NCI-H2171 treated with DMSO at 0.1 percent for 48 hours (cell line): ENCODE results near the gene COX7B2.

Experiments
- DNase-seq: peaks from one replicate; lab custom pipeline; 2025; lab: John Stamatoyannopoulos, UW

COX7B2 gene

DNA sequence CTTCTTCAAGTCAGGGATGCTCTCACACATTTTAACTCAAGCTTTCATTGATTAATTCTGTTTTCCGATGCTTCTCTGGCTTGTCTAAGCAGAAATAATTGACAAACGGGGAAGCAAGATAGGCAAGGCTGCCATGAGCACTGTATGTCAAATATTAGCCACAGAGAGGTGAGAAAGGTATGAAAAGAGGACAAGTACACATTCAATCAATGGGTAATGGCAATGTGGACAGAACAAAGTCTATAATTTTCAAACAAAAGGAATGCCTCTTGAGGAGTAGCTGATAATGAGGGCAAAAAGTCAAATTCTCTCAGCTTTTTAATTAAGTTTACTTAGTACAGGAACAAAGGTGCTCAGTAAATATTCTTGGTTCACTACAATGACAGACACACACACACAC, 19.6 kb downstream of the COX7B2 start:
- DNase-seq = no peak

DNA sequence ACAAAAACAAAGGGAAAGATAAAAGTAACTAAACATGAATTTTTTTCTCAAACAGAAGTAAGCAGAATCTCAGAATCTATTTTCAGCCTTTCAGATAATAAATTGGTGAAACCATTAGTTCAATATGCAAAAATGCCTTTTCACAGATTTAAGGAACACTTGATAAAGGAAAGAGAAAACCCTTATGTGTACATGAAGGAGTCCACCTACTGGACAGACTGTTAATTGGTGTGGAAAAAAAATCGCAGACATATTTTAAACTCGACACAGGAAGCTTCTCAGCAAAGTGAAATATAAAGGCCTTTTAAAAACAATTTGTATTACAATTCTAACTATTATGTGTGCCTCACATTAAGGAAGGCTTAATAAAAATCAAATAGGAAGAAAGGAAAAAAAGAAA, 22.3 kb downstream of the COX7B2 start:
- no peak for DNase-seq

DNA sequence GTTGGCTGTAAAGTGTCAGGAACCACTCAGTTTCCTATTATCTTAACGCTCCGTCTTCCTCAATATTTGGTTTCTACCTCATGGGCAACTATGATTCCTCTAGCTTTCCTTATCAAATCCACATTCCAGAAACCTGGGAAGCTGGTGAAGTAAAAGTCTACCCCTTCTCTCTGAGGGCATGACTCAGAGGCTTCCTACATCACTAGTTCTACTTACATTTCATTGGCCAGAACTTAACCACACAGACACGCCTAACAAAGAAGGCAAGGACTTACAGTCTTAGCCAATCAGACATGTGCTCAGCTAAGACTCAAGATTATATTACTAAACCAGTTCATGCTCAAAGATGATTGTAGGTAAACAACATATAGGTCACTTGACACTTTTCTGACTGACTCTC, 30.4 kb downstream of the COX7B2 start:
- no peak for DNase-seq

DNA sequence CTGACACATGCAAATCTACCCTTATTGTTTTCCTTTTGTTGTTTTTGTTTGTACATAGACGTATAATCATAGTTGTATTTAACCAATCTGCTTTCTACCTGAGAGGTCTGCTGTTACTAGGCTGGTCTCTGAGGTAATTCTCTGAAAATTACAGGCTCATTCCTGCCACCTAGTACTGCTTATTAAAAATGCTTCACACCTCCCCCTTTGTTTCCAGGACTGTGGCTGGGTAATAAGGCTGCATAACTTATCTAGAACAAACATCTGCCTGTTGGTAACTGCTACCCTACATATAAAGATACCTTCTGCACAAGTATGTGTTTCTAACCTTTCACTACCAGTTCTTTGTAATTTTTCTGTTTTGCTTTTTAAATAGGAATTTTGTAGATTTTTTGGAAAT, 34.2 kb downstream of the COX7B2 start:
- peak; percentile 46 for DNase-seq

DNA sequence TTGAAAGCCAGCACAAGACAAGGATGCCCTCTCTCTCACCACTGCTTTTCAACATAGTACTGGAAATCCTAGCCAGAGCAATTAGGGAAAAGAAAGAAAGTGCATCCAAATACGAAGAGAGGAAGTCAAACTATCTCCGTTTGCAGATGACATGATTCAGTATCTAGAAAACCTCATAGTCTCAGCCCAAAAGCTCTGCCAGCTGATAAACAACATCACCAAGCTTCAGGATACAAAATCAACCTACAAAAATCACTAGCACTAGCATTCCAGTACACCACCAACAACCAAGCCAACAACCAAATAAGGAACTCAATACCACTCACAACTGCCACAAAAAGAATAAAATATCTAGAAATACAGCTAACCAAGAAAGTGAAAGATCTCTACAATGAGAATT, 38.6 kb downstream of the COX7B2 start:
- DNase-seq = no peak

DNA sequence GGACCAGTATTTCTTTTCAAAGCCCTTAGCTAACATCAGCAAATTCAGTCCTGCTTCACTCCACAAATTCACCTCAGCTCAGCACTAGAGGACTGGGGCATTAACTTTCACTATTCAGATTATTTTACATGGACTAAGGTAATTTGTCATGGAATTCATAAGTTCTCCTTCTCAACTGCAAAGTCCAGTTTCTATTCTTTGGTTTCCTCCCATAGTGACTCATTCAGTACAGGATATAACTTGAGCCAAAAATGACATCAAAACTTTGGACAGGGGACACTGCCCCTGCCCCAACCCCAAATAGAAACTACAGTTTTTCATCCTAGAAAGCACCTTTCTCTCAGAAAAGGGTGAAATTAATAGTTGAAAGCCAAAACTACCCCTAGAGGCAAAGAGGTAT, 52.7 kb downstream of the COX7B2 start:
- no peak for DNase-seq

DNA sequence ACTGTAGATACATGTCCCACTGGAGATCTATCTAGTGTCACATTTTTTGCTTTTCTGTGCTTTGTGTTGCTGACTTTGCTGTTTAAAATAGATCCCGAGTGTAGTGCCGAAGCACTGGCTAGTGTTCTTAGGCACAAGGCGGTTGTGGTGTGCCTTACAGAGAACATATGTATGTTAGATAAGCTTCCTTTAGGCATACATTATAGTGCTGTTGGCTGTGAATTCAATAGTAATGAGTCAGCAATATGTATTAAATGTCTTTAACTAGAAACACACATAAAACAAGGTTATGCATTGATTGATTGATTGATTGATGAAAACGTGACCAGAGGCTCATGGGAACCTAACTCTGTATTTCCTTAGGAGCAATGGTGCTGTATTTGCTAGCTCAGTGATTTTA, 56.2 kb downstream of the COX7B2 start:
- no peak for DNase-seq

DNA sequence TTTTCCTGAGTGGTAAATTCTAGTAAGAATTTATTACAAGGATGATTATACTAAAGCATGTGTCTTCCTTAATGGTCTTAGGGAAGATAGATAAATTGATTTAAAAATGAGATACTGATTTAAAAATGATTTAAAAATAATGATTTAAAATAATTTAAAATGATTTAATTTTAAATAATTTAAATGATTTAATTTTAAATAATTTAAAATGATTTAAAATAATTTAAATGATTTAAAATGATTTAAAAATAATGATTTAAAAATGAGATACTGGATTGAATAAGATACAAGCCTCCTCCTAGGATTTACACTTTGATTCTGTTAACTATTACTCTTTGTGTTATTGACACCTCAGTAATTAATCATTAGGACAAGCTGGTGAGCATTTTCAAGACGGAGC, 59.0 kb downstream of the COX7B2 start:
- no peak for DNase-seq

DNA sequence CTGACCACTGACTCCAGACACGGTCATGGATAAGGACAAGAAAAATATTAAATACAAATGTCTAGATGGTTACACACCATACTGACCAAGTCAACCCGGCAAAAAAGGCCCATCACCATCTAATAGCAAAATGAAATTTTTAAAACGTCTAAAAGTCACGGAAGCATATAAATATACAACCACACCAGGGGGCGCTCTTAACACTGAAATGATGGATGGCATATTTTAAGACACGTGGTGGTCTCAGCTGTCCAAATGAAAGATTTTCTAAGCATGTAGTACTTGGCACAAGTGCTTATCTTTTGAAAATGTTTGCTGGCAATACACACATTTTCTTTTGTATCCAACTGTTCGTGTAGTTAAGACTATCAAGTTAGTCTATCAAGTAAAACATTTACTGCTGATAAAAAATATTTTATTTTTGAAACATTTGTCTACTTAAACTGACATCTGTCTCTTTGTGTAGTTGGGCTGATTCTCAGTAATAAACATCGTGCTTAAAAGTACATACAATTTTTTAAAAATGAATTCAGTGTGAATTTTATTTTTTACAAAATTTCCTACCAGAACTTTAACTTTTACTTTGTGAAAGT, 64.6 kb downstream of the COX7B2 start:
- peak; percentile 53 for DNase-seq

DNA sequence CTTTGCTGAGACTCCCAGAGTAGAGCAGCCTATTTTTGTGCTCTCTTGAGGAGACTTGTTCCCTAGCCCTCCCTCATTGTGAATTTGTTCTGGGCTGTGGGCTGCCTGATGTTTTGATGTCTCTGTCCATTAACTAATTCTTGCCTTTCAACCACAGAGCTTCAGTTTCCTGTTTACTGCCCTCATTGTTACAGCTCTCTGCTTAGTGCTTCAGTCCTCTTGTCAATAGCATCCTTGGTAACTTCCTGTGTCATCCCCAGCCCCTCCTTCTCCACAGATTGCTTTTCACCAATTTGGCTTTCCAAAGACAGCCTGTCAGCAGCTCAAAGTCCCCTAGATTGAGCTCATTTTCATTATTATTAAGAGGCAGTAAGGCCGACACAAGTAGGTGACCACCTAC, 69.9 kb downstream of the COX7B2 start:
- no peak for DNase-seq

DNA sequence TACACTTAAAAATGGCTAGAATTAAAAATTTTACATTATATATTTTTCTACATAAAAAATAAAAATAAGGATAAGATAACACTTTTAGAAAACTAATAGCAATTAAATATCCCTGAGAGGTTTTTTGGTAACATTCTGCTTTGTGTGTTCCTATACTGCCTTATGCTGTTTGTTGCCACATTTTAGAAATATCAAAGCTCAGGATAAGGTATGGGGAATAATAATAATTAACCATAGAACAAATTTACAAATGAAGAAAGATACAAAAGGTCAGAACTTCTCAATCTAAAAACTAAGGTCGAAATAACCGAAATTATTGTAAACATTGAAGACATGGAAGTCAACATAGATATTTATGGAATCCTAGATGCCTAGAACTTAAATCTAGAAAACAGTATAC, 71.4 kb downstream of the COX7B2 start:
- no peak for DNase-seq

DNA sequence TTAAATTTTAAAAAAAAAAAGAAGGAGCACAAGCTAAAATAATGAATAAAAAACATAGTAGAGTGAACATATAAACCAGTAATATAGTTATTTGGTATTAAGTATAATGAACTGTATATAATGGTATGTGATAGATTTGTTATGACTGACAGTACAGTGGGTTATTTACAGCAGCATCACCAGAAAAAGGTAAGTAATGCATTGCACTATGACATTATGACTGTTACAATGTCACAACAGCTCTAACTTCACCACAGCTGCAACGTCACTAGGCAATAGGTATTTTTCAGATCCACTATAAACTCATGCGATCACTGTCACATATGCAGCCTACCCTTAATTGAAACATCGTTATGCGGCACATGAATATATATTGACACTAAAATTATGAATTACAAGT, 72.5 kb downstream of the COX7B2 start:
- no peak for DNase-seq

DNA sequence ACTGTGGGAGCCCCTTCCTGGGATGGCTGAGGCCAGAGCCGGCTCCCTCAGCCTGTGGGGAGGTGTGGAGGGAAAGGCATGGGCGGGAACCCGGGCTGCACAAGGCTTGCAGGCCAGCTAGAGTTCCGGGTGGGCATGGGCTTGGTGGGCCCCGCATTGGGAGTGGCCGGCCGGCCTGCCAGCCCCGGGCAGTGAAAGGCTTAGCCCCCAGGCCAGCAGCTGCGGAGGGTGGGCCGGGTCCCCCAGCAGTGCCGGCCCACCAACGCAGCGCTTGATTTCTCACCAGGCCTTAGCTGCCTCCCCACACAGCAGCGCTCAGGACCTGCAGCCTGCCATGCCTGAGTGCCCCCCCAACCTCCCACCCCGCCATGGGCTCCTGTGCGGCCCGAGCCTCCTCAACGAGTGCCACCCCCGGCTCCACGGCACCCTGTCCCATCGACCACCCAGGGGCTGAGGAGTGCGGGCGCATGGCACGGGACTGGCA, 78.0 kb downstream of the COX7B2 start:
- DNase-seq = no peak

DNA sequence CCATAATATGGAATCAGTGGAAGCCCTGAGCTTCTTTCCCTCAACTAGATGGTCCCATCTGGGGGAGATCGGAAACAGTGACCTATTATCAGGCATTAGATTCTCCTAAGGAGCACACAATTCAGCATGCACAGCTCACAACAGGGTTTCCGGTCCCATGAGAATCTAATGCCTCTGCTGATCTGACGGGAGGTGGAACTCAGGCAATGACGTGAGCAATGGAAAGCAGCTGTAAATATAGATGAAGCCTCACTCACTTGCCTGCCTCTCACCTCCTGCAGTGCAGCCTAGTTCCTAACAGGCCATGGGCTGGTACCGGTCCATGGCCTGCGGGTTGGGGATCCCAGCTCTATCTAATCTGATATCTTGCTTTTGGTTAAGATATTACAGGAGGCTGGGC, 88.9 kb downstream of the COX7B2 start:
- DNase-seq = no peak

DNA sequence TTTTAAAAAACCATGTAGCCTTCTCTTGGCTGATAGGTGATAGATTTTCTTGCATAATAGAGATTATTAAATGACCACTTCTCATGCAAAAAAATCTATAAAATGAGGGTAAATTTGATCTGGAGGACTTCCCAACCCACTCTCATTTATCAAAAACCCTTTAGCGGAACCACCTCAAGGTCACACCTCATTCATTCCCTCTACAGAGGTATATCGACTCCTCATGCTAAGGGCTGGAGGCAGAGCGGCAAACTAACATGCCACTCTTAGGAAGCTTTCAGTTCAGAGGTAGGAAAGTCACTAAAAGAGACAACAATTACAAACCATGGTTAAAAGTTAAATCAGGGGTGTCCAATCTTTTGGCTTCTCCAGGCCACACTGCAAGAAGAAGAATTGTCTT, 90.0 kb downstream of the COX7B2 start:
- no peak for DNase-seq

DNA sequence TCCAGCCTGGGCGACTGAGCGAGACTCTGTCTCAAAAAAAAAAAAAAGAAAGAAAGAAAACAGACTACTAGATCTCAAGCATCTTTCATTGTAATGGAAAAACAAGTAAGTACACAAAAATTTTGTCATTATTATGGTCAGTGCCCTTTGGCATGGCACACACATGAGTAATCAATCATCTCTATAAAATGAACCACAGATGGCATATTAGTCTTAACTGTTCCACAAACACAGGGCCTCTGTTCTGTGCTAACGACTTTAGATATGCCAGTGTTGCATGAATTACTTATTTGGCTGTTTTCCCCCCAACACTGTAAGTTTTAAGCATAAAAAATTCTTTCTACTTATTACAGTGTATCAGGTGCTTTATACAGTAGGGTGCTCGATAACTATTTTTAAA, 90.4 kb downstream of the COX7B2 start:
- no peak for DNase-seq

DNA sequence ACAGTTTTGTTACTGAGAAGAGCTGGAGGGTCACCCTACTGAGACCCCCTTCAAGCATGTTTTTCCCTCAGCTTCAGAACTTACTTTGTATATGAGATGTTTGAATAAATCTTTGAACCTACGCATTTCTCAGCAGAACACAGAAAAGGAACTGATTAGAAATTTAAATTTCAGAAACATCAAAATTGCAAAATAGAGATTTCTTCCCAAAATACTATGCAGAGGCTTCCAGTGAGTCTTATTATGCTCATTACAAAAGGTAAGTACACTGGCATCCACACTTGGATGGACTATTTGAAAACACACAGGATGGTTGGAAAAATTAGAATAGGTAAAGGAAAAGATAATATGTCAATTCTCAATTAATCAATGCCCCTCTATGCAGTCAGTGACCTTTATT, 91.2 kb downstream of the COX7B2 start:
- no peak for DNase-seq

DNA sequence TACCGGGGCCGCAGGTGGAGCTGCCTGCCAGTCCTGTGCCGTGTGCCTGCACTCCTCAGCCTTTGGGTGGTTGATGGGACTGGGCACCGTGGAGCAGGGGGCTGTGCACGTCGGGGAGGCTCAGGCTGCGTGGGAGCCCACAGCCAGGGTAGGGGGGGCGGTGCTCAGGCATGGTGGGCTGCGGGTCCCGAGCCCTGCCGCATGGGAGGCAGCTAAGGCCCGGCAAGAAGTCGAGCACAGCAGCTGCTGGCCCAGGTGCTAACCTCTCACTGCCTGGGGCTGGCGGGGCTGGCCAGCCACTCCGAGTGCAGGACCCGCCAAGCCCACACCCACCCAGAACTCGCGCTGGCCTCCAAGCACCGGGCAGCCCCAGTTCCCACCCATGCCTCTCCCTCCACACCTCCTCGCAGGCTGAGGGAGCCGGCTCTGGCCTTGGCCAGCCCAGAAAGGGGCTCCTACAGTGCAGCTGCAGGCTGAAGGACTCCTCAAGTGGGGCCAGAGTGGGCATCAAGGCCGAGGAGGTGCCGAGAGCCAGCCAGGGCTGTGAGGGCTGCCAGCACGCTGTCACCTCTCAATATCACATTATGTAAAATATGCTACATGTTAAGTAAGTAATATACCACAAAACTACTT, 104.1 kb downstream of the COX7B2 start:
- no peak for DNase-seq

DNA sequence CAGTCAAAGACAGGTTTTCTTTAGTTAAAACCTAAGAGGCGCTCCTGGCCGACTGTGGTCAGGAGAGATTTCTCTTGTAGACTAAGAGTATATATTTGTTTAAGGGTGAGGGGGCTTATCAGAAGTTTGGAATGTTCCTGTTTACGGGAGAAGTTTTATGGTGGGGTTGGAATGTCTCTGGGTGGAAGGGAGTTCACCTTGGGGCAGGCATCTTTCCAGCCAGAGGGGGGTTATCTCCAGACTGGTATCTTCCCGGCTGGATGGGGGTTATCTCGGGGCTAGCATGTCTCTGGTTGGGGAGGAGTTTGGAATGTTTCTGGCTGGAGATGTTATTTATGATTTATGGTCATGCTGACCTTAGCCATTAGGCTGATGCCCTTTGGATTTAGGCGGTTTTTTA, 116.0 kb downstream of the COX7B2 start:
- no peak for DNase-seq

DNA sequence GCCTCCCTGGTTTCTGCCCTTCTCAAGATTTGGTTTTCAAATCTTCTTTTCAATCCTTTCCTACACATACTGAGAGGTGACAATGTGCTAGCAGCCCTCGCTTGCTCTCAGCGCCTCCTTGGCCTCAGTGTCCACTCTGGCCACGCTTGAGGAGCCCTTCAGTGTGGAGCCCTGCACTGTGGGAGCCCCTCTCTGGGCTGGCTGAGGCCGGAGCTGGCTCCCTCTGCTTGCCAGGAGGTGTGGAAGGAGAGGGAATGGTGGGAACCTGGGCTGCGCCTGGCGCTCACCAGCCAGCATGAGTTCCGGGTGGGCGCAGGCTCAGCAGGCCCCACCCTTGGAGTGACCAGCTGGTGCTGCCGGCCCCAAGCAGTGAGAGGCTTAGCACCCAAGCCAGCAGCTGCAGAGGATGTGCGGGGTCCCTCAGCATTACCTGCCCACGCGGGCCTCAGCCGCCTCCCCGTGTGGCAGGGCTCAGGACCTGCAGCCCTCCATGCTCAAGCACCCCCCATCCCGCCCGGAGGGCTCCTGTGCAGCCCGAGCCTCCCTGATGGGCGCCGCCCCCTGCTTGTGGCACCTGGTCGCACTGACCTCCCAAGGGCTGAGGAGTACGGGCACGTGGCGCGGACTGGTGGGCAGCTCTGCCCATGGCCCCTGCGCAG, 127.5 kb downstream of the COX7B2 start:
- DNase-seq = no peak

DNA sequence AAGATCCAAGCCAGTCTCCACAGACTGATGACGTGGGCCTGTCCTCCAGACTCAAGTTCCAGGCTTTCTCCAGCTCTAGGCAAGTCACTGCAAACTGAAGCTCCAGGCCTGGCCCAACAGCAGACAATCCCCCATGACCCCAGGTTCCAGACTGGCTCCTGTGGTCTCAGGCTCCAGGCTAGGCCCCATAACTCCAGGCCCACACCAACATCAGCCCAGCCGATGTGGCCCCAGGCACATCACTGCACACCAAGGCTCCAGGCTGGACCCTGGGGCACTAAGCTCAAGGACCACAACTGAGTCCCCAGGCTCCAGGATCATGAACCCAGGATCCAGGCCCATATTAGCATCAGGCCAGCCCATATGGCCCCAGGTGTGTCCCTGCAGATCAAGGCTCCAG, 143.6 kb downstream of the COX7B2 start:
- no peak for DNase-seq

DNA sequence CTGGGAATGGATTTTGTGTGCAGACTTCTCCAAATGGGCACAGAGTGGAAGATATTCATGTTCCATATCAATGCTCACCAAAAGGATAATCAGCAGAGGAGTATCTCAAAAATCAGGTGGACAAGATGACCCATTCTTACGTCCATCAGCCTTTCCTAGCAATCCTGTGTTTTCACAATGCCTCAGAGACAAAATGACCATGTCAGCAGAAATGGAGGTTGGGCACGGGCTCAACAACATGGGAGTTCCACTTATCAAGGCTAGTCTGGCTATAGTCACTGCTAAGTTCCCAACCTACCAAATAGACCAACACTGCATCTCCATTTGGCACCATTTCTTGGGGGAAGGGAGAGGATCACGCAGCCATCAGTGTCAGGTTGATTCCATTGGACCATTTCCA, 179.0 kb downstream of the COX7B2 start:
- no peak for DNase-seq

DNA sequence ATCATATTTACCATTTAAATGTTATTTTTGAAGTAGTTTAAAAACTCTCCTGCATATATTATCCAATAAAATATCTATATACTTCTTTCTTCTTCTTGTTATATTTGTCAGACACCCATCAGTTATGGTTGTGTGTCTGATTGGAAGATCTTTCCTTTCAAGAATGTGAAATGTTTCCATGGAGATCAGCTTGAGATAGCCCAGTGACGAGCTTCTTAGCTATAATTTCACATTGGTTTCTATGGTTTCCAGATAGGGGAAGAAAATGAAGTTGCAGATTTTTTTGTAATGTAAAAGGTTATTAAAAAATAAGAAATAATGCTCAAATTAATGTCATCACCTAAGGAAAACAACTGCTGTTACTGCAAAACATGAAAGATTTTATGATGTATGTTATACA, 189.0 kb downstream of the COX7B2 start:
- DNase-seq = no peak

DNA sequence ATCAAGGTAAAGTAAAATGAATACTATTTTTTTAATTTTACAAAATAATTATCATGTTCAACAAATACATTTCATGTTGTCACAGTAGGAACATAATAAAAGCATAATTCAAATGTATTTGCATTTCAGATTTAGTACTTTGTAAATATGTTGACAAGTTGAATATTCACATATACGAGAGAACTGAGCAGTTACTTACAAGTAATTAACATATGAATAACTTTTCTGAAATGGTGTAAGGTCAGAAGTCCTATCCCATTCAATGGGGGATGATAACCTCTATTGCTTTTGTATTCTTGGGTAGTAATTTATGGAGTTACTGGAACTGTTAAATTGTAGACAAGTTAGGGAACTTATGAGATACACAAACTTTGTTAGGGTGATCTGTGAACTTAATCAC, 191.1 kb downstream of the COX7B2 start:
- DNase-seq = no peak
